MM.1S (cell line): Measurements from ENCODE around the gene ZBTB7A.

Source experiments
- CTCF ChIP-seq: fragments of 300-600 bp; sonication (generic); IDR thresholded peaks from 2 replicates; pipeline ENCODE4 v1.5.1; 2016; ENCODE audit warnings: antibody characterized with exemption, low read length, mixed read lengths
- EZH2phosphoT487 ChIP-seq: fragments of 300-600 bp; sonication (generic); IDR thresholded peaks from 2 replicates; pipeline ENCODE4 v1.6.1; 2018; ENCODE audit warnings: antibody characterized with exemption, low read length

GRCh38 chr19:4033028-4033956, 33.4 kb downstream of the ZBTB7A start:
- TF ChIP-seq CTCF (no peak), EZH2phosphoT487 (no peak)
